ENCODE results near the gene SCAP.
"Not testable (repeated sequence)": the region's sequence is repeated elsewhere in the genome, so short reads cannot be mapped to it uniquely, and the experiment has no call there.

Gene SCAP

DNA sequence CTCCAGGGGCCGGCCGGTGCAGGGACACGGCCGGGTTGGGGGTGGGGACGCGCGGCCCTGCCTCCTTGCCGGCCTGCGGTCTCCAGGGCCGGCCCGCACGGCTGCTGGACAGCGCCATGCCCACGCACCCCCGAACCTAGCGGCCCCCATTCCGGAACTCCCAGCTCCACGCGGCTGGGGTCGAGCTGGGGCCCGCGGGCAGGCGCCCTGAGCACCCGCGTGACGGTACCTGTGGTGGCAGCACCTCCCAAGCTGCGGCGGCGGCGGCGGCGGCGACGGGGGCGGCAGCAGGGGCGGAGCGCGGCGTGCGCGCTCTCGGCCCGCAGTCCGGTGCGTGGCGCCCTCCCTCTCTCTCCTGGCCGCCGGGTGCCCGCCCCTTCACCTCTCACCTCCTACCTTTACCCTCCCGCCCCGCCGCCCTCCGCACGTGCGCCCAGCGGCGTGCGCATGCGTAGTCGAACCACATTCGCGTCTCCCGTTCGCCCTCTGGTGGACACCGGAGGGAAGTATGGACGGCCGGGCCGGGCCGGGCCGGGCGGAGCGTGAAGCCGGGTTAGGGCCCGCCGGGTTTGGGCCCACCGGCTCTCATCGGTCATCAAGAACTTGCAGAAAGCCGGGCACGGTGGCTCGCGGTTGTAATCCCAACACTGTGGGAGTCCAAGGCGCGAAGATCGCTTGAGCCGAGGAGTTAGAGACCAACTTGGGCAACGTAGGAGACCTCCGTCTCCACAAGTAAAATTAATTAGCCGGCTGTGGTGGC lies at the start of gene SCAP:
SCAP (minus strand) TSS at position 372 of the 760 bp plus-strand sequence. CDS start 32,948 bp downstream, outside the sequence.
- DNase-seq, result peak; percentile 96 to 97

GRCh38 chr3:47523310-47524073 lies 47.8 kb upstream of the SCAP start:
- DNase-seq, result no peak

DNA sequence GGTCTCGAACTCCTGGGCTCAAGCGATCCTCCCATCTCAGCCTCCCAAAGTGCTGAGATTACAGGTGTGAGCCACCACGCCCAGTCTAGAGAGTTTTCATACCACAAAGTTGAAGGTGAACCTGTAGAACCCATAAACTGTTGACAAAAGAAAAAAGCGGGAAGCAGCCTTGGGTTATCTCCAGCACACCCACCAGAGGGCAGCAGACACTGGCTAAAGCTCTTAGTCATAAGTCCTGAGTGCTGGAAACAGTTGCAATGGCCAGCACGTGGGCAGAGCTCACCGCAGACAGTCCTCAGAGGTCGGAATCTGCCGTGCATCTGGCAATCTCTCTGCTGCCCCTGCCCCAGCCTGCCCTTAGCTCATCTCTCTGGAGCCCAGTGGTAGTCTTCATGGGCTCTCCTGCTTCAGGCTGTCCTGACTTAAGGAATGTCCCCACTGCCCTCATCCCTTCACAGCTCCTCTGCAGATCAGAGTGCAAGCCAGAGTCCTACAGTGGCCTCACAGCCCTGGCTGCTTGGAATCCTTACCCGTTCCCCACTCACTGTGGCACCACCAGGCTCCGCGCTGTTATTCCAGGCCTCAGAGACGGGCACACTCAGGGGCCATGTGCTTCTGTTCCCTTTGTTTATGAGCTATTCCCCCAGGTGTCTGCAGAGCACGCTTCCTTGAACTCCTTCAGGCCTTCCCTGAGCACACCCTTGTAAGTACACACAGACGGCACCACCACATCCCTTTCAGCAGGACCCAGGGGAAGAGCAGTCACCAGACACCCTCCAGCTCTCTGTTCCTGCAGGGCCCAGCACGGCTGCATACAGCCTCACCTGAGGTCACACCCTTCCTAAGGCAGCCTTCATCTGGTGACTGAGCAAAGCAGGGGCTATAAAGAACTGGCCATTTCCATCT lies 46.6 kb upstream of the SCAP start:
- peak; percentile 67 to 73 for DNase-seq

- DNase-seq, result no peak
Measured at GRCh38 chr3:47520756-47521155, 45.0 kb upstream of the SCAP start.

DNA sequence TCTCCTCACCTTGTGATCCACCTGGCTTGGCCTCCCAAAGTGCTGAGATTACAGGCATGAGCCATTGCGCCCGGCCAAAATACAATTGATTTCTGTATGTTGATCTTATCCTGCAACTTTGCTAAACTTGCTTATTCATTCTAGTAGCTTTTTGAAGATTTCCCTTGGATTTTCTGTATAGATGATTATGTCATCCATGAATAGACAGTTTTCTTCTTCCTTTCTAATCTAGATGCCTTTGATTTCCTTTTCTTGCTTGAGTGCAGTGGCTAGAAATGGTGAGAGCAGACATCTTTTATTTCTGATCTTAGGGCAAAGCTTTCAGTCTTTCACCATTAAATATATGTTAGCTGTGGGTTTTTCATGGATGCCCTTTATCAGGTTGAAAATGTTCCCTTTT lies 42.2 kb upstream of the SCAP start:
- no peak for DNase-seq

DNA sequence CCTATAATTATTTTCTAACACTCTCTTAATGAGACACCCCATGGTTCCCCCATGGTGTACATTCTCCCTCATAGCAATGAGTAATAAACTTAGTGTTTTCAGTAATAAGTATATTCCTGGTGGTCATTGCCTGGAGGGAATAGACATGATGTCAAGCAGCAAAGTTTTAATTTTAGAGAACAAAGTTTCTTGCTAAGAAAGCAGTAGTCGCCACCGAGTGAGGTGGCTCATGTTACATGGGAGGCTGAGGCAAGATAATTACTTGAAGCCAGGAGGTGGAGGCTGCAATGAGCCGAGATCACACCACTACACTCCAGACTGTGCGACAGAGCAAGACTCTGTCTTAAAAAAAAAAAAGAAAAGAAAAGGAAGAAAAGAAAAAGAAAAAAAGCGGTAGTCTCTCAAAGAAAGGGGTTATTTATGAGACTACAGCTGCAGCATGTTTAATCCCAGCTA lies 40.2 kb upstream of the SCAP start:
- DNase-seq, result no peak

DNA sequence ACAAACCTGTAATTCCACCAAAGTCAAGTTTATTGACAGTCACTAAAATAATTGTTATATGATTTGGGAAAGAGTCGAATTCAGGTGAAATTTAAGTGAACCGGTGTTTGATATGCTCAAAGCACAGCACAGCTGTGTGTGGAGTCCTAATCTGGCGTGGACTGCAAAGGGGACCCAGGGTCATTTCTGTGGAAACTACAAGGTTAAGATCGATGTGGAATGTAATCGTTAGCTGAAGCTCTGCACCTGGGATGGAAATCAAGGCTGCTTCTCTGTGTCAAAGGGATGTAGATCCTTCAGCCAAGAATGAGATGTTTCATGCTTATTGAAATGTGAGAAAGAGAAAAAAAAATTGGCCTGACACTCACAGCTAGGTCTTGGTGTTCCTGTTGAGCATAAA lies 39.4 kb upstream of the SCAP start:
- DNase-seq, result no peak

GRCh38 chr3:47513125-47513929 lies 37.6 kb upstream of the SCAP start, which contains the start of gene ELP6:
Gene ELP6 (minus strand): TSS chr3:47513712. CDS start chr3:47513590, 122 bp downstream.
- DNase-seq, result peak; percentile 94 to 98

- DNase-seq, result peak; percentile 8 to 19
Measured at GRCh38 chr3:47512416-47513124, 36.8 kb upstream of the SCAP start.

GRCh38 chr3:47505267-47505666 lies 29.5 kb upstream of the SCAP start:
- DNase-seq, result not testable (repeated sequence)

DNA sequence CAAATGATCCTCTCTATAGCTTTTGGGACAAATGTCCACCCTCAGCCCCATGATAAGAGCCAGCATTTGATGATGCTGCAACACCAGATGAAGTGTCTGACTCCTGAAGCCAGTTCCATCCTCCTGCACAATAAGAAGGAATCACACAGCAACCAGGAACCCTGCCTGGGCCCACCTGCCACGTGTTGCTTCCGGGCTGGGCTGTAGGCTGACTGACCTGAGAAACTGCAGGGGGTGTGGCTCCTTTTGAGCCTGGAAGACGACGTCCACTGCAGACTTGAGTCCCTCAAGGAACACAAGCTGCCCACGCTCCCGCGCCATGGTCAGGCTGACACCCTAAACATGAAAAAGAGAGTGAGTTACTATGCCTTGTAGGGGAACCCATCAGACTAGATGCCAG lies 28.4 kb upstream of the SCAP start:
- DNase-seq, result no peak

DNA sequence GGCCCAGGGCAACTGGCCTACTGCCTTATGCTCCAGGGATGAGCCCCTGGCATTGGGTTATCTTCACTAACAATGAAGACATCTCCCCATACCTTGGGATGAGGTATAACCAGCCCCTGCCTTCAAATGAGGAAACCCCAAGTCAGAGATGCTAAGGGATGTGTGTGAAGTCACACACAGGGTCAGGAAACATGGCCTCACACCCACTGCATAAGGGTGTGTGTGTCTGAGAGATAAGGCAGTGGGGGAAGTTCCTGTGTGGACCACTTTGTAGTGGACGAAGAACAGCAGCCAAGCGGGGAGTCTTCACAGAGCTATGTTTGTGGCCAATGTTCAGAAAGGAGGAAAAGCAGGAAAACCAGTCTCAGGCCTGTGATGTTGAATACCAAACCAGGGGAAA lies 27.3 kb upstream of the SCAP start:
- DNase-seq, result no peak

- DNase-seq, result no peak
Measured at GRCh38 chr3:47496892-47497291, 21.2 kb upstream of the SCAP start.

GRCh38 chr3:47495886-47496285 lies 20.1 kb upstream of the SCAP start:
- DNase-seq, result no peak

GRCh38 chr3:47495111-47495510 lies 19.4 kb upstream of the SCAP start:
- no peak for DNase-seq

GRCh38 chr3:47491777-47492176 lies 16.0 kb upstream of the SCAP start:
- no peak for DNase-seq

DNA sequence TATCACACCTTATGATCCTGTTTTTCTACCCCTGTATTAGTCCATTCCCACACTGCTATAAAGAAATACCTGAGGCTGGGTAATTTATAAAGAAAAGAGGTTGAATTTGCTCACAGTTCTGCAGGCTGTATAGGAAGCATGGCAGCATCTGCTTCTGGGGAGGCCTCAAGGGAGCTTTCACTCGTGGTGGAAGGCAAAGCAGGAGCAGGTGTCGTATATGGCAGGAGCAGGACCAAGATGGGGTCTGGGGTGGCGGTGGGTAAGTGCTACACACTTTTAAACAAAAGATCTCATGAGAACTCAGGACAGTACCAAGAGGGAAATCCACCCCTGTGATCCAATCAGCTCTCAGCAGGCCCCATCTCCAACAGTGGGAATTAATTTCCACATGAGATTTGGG lies 15.4 kb upstream of the SCAP start:
- no peak for DNase-seq

DNA sequence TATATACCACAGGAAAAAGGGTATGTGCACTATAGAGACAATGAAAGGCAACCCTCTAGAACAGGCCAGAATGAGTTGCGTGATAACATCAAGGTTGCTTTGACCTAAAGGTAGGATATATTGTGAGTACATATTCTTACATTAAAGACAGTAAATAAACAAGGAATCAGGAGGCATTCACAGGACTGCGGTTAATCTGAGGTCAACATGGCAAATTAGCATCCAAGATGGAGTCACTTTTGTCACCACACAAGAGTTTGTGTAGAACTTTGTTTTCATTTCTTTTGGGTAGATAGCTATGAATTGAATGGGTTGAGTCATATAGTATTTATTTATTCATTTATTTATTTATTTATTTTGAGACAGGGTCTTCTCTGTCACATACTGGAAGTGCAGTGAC lies 11.5 kb upstream of the SCAP start:
- DNase-seq, result no peak

GRCh38 chr3:47485812-47486211 lies 10.1 kb upstream of the SCAP start:
- no peak for DNase-seq

DNA sequence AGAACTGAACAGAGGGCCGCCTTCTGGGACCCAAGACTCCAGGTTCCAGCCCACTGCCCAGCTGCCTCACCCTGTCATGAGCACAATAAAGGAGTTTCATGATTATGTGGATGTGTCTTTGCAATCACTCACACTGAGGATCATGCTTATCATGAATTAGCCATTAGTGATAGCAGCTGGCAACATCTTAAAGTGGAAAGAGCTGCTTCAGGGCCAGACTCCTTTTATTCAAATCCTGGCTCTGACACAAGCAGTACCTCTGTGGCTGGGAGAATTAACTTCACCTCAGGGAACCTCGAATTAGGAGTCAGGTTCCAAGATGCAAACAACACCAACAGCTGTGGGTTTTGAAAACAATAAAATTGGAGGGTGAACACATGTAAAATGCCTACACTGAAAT lies 6.6 kb upstream of the SCAP start:
- DNase-seq, result no peak

DNA sequence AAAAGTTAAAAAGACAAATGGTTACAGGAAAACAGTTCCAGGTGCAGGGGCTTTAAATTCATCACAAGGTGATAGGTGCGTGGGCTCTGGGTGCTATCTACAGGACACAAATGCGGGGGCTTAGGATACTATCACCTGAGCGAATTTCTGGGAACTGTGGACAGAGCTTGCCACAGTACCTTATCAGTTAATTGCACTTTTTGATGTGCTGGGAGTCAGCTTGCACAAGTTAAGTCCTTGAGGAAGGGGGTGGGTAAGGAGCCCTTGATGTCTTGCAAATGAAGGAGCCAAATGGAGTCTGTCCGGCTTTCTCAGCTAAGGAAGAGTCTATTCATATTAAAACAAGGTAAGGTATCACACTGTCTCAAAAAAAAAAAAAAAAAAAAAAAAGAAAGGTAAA lies 6.0 kb upstream of the SCAP start:
- not testable (repeated sequence) for DNase-seq

Data from activated CD4-positive, alpha-beta T cell treated with anti-CD3 and anti-CD28 coated beads for 4 hours (primary cell).